HL-60 (cell line): ENCODE results near the gene HS3ST5.

Source experiments
- POLR2AphosphoS5 ChIP-seq: IDR thresholded peaks from 2 replicates; pipeline ENCODE4 v1.6.1; 2012; ENCODE audit warnings: low read depth
- SPI1 ChIP-seq: IDR thresholded peaks from 2 replicates; pipeline ENCODE4 v1.6.1; 2012; ENCODE audit warnings: low read depth, mild to moderate bottlenecking, borderline replicate concordance
- TF ChIP-seq, protein P1 (sequence below): IDR thresholded peaks from one replicate; pipeline ENCODE4 v1.5.1; 2011; ENCODE audit warnings: low read length, control low read depth, inconsistent platforms; ENCODE audit not compliant: insufficient read depth
- TF ChIP-seq, protein P2 (sequence below): IDR thresholded peaks from 2 replicates; pipeline ENCODE4 v1.6.1; 2012; ENCODE audit warnings: low read depth; ENCODE audit not compliant: insufficient replicate concordance

DNA sequence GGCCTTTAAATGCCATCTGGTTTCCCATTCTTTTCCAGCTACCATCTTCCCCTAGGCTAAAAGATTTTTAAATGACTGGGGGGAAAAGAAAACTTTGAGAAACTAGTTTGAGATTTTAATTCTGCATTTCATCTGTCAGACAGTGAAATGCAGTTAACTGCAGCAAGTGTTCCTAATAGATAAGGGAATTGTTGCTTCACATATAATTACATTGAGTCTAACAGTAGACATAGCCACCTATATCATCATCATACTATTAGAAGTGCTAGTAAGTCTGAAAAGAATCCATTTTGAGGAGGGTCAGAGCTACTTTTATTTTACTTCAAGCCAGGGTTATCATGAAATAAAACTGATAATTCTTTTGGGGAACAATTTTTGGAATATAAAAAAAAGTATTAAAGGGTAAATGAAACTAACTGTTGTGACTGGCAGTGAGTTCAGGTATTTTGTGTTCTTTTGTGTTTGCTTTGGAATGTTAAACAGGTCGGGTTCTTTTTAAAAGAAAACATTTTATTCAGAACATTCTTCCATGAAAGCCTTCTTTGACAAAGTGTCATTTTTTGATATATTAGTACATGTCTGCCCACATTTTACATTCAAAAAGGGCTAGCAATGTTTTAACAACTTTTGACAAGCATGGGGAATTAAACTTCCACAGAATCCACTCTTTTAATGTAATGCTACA, 170.1 kb downstream of the HS3ST5 start:
- TF ChIP-seq, protein P1, sequence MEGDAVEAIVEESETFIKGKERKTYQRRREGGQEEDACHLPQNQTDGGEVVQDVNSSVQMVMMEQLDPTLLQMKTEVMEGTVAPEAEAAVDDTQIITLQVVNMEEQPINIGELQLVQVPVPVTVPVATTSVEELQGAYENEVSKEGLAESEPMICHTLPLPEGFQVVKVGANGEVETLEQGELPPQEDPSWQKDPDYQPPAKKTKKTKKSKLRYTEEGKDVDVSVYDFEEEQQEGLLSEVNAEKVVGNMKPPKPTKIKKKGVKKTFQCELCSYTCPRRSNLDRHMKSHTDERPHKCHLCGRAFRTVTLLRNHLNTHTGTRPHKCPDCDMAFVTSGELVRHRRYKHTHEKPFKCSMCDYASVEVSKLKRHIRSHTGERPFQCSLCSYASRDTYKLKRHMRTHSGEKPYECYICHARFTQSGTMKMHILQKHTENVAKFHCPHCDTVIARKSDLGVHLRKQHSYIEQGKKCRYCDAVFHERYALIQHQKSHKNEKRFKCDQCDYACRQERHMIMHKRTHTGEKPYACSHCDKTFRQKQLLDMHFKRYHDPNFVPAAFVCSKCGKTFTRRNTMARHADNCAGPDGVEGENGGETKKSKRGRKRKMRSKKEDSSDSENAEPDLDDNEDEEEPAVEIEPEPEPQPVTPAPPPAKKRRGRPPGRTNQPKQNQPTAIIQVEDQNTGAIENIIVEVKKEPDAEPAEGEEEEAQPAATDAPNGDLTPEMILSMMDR, result no peak
- TF ChIP-seq POLR2AphosphoS5 (no peak), SPI1 (no peak)
- TF ChIP-seq, protein P2, sequence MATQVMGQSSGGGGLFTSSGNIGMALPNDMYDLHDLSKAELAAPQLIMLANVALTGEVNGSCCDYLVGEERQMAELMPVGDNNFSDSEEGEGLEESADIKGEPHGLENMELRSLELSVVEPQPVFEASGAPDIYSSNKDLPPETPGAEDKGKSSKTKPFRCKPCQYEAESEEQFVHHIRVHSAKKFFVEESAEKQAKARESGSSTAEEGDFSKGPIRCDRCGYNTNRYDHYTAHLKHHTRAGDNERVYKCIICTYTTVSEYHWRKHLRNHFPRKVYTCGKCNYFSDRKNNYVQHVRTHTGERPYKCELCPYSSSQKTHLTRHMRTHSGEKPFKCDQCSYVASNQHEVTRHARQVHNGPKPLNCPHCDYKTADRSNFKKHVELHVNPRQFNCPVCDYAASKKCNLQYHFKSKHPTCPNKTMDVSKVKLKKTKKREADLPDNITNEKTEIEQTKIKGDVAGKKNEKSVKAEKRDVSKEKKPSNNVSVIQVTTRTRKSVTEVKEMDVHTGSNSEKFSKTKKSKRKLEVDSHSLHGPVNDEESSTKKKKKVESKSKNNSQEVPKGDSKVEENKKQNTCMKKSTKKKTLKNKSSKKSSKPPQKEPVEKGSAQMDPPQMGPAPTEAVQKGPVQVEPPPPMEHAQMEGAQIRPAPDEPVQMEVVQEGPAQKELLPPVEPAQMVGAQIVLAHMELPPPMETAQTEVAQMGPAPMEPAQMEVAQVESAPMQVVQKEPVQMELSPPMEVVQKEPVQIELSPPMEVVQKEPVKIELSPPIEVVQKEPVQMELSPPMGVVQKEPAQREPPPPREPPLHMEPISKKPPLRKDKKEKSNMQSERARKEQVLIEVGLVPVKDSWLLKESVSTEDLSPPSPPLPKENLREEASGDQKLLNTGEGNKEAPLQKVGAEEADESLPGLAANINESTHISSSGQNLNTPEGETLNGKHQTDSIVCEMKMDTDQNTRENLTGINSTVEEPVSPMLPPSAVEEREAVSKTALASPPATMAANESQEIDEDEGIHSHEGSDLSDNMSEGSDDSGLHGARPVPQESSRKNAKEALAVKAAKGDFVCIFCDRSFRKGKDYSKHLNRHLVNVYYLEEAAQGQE, result no peak
